Transverse colon (tissue), 4 donors: ENCODE results near the gene CAND1.
"Not testable (repeated sequence)": the region's sequence is repeated elsewhere in the genome, so short reads cannot be mapped to it uniquely, and the experiment has no call there.

Experiments used
- EP300 ChIP-seq: sonication (generic); formaldehyde crosslinking; IDR thresholded peaks from one replicate; pipeline ENCODE4 v1.6.1; 2017; ENCODE audit warnings: antibody characterized with exemption, low read depth
- POLR2A ChIP-seq: fragments of 450-650 bp; IDR thresholded peaks from one replicate; pipeline ENCODE4 v1.6.1; 2016; ENCODE audit warnings: antibody characterized with exemption, mild to moderate bottlenecking, moderate library complexity
- POLR2AphosphoS5 ChIP-seq, 3 donors: sonication (generic); formaldehyde crosslinking; IDR thresholded peaks; one replicate each; pipeline ENCODE4 v1.6.1; 2016; ENCODE audit warnings: antibody characterized with exemption in 3 of 3
- TF ChIP-seq, protein P1 (sequence below), 5 experiments: fragments of 200-600 bp in 3 of 5; fragments of 450-650 bp in 2 of 5; sonication (generic) in 3 of 5; IDR thresholded peaks; 1 replicate in 2 of 5; 2 replicates in 3 of 5; pipeline ENCODE4 v1.5.1; 2016 to 2017; ENCODE audit warnings: antibody characterized with exemption in 5 of 5, inconsistent platforms in 3 of 5, mild to moderate bottlenecking in 2 of 5, moderate library complexity in 1 of 5

DNA sequence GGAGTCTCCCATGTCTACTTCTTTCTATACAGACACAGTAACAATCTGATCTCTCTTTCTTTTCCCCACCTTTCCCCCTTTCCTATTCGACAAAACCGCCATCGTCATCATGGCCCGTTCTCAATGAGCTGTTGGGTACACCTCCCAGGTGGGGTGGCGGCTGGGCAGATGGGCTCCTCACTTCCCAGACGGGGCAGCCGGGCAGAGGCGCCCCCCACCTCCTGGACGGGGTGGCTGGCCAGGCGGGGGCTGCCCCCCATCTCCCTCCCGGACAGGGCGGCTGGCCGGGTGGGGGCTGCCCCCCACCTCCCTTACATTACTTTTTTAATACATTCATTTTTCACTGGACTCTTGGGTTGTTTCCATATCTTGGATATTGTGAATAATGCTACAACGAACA is 71.9 kb downstream of the CAND1 start:
- TF ChIP-seq, protein P1, sequence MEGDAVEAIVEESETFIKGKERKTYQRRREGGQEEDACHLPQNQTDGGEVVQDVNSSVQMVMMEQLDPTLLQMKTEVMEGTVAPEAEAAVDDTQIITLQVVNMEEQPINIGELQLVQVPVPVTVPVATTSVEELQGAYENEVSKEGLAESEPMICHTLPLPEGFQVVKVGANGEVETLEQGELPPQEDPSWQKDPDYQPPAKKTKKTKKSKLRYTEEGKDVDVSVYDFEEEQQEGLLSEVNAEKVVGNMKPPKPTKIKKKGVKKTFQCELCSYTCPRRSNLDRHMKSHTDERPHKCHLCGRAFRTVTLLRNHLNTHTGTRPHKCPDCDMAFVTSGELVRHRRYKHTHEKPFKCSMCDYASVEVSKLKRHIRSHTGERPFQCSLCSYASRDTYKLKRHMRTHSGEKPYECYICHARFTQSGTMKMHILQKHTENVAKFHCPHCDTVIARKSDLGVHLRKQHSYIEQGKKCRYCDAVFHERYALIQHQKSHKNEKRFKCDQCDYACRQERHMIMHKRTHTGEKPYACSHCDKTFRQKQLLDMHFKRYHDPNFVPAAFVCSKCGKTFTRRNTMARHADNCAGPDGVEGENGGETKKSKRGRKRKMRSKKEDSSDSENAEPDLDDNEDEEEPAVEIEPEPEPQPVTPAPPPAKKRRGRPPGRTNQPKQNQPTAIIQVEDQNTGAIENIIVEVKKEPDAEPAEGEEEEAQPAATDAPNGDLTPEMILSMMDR (IDR thresholded peaks at IDR 0.05) = not testable (repeated sequence)
- not testable (repeated sequence) for TF ChIP-seq EP300; POLR2A; POLR2AphosphoS5 (IDR thresholded peaks at IDR 0.05)
